Heart right ventricle (tissue), 16 donors: Measurements from ENCODE around the gene TBC1D14. TPM values are rescaled to one million over a fixed set of nuclear protein-coding genes. Genes with fewer than 3 reads are reported as not detected.

Source experiments
- ATAC-seq, 8 donors: fragments of 200-7000 bp; cut with Tn5 transposase; one replicate each; pipeline ENCODE4 v1.9.1; 2020; ENCODE audit warnings: mild to moderate bottlenecking in 8 of 8, moderate library complexity in 8 of 8, moderate number of reproducible peaks in 1 of 8
- DNase-seq, 2 donors: peaks; one replicate each; pipeline ENCODE4 v3.0.0-alpha.2; 2020
- H3K27ac ChIP-seq, 10 donors: fragments of 200-600 bp; sonication (generic) in 2 of 10; one replicate each; pipeline versions ENCODE4 v1.5.0 to v1.8.0; 2020 to 2022; ENCODE audit warnings: mild to moderate bottlenecking in 3 of 10
- H3K27me3 ChIP-seq, 7 donors: fragments of 200-600 bp; one replicate each; pipeline ENCODE4 v1.8.0; 2021 to 2022; ENCODE audit warnings: mild to moderate bottlenecking in 2 of 7
- H3K36me3 ChIP-seq, 9 donors: fragments of 200-600 bp; sonication (generic) in 1 of 9; one replicate each; pipeline versions ENCODE4 v1.5.0 to v1.8.0; 2020 to 2022; ENCODE audit warnings: mild to moderate bottlenecking in 2 of 9
- H3K4me1 ChIP-seq, 9 donors: fragments of 200-600 bp; sonication (generic) in 1 of 9; one replicate each; pipeline versions ENCODE4 v1.5.0 to v1.8.0; 2020 to 2022; ENCODE audit warnings: mild to moderate bottlenecking in 4 of 9
- H3K4me3 ChIP-seq, 10 donors: fragments of 200-600 bp; sonication (generic) in 2 of 10; one replicate each; pipeline versions ENCODE4 v1.5.0 to v1.8.0; 2020 to 2022; ENCODE audit warnings: mild to moderate bottlenecking in 7 of 10, moderate library complexity in 2 of 10
- H3K9me3 ChIP-seq, 11 donors: fragments of 200-600 bp in 10 of 11; sonication (generic) in 2 of 11; one replicate each; pipeline versions ENCODE4 v1.5.0 to v1.8.0; 2013 to 2022; ENCODE audit warnings: mild to moderate bottlenecking in 2 of 11, control low read depth in 1 of 11, moderate library complexity in 1 of 11
- CTCF ChIP-seq, 9 donors: fragments of 200-600 bp; sonication (generic) in 2 of 9; IDR thresholded peaks; one replicate each; pipeline versions ENCODE4 v1.5.0 to v1.8.0; 2021 to 2022; ENCODE audit warnings: antibody characterized with exemption in 9 of 9, mild to moderate bottlenecking in 5 of 9, moderate library complexity in 1 of 9
- WGBS, 2 donors: extraction: QIAGEN DNeasy Blood & Tissue Kit; methylation state at CpG; one replicate each; pipeline ENCODE4 v1.1.7; 2013; ENCODE audit warnings: inconsistent platforms in 1 of 2; 5-methylcytosine and 5-hydroxymethylcytosine counted together
- intact Hi-C, 10 donors: fragments of 100-400 bp; cut with DNase I; formaldehyde crosslinking; loops; one replicate each; pipeline versions ENCODE4 v1.11.1 to v1.14.2; 2022
- polyA plus RNA-seq, 2 donors: library from polyadenylated mRNA; stranded (reverse); fragments of 200-250 nt; gene quantifications; one replicate each; pipeline ENCODE4 v1.2.3, GENCODE V29; 2013
- total RNA-seq, 10 donors: library from RNA; stranded (reverse); fragmentation: NEBNext Ultra II Directional in 3 of 10; extraction: Animal tissue kit (Norgen Biotek cat#: 25700) in 3 of 10; gene quantifications; one replicate each; pipeline versions ENCODE4 v1.2.1 to v1.2.4, GENCODE V29; 2021 to 2023
- donor health status: Arrhythmogenic right ventricular cardiomyopathy.
- donor health status: ischemic (EF 13 %, LVEDD 7.1; RV severe dilation, severe dysfunction).
- donor health status: healthy with polysubstance abuse.
- donor health status: DM: no; HTN: yes; CAD: no.
- donor health status: DM: no; HTN: no; CAD: no.
- donor health status: ischemic (EF 25% LVEDD 6.9; RV normal size, moderate dysfunction).
- donor health status: ischemic (EF 25% LVEDD 5.7; RV mildly dilated, moderate dysfunction).
- donor health status: healthy.
- donor health status: DM: yes; HTN: yes; CAD: no.
- donor health status: Ischemic cardiomyopathy.
- donor health status: ischemic (EF 35%, LVEDD 5.7; RV mildly dilated, moderate dysfunction).
- donor health status: nonischemic (EF 11% LVEDD 7.7; RV severe dilation, severe dysfunction).
- donor health status: DM: yes; HTN: yes; CAD: no.
- donor health status: PGD.
- donor health status: ischemic (EF 29% LVEDD 5.4; RV normal size, mild dysfunction).
- donor health status: nonischemic (EF 23%, LVEDD 6.1; RV moderate dilation, normal function).

The TBC1D14 gene
- total and polyA plus RNA-seq, 12 donors, result 10.5 to 43.7 (median 32.6) TPM

GRCh38 chr4:6926081-6926480, 16.5 kb downstream of the TBC1D14 start:
- H3K4me1 ChIP-seq, result peaks cover 3 to 88% (median 48%) of the 10 kb centered on the region in 9 donors
- TF ChIP-seq CTCF (IDR thresholded peaks at IDR 0.05), result no peak
- ATAC-seq (peak in 4 of 8 donors; percentile 3 to 57 (median 34)), DNase-seq (no peak)
- H3K4me3 ChIP-seq, result peak overlapping the region in 1 of 10 donors; percentile 20
- intact Hi-C loops, result no loop called here
- peaks cover 0 to 28% (median 12%) of the 10 kb centered on the region in 9 donors for H3K36me3 ChIP-seq
- no peaks in the 10 kb centered on the region for H3K9me3 ChIP-seq
- peak overlapping the region in 6 of 10 donors; percentile 2 to 91 (median 24) for H3K27ac ChIP-seq
- WGBS, 2 donors, result 90 to 93% methylated on average over 19 of the region's 19 CpGs
- H3K27me3 ChIP-seq, result no peaks in the 10 kb centered on the region

GRCh38 chr4:6926681-6927478, 17.3 kb downstream of the TBC1D14 start:
- no peak for TF ChIP-seq CTCF (IDR thresholded peaks at IDR 0.05)
- DNase-seq (peak in 1 of 2 donors; percentile 50), ATAC-seq (peak in 7 of 8 donors; percentile 19 to 53 (median 44))
- peak overlapping the region in 1 of 10 donors; percentile 9 for H3K4me3 ChIP-seq
- H3K27ac ChIP-seq, result peak overlapping the region in 5 of 10 donors; percentile 29 to 91 (median 55)
- peaks cover 3 to 91% (median 48%) of the 10 kb centered on the region in 9 donors for H3K4me1 ChIP-seq
- H3K36me3 ChIP-seq, result peaks cover 0 to 36% (median 12%) of the 10 kb centered on the region in 9 donors
- WGBS, 2 donors, result 71 to 74% methylated on average over 13 of the region's 13 CpGs
- H3K9me3 ChIP-seq, result no peaks in the 10 kb centered on the region
- no peaks in the 10 kb centered on the region for H3K27me3 ChIP-seq
- intact Hi-C loops, result no loop called here

GRCh38 chr4:6928081-6928480, 18.5 kb downstream of the TBC1D14 start:
- DNase-seq, result no peak
- H3K36me3 ChIP-seq, result peaks cover 0 to 35% (median 12%) of the 10 kb centered on the region in 9 donors
- H3K9me3 ChIP-seq, result no peaks in the 10 kb centered on the region
- no peak for ATAC-seq
- whole genome bisulfite sequencing, 2 donors, result 86 to 92% methylated on average over 4 of the region's 4 CpGs
- H3K4me3 ChIP-seq, result no peak overlapping the region
- H3K27me3 ChIP-seq, result no peaks in the 10 kb centered on the region
- TF ChIP-seq CTCF (IDR thresholded peaks at IDR 0.05), result no peak
- H3K27ac ChIP-seq, result peak overlapping the region in 1 of 10 donors; percentile 91
- intact Hi-C loops, result no loop called here
- H3K4me1 ChIP-seq, result peaks cover 3 to 95% (median 48%) of the 10 kb centered on the region in 9 donors

GRCh38 chr4:6929339-6929811, 19.7 kb downstream of the TBC1D14 start:
- 50 to 56% methylated on average over 9 of the region's 9 CpGs for WGBS, 2 donors
- H3K27ac ChIP-seq, result peak overlapping the region in 3 of 10 donors; percentile 18 to 91 (median 50)
- H3K36me3 ChIP-seq, result peaks cover 0 to 22% (median 2%) of the 10 kb centered on the region in 9 donors
- peaks cover 3 to 85% (median 44%) of the 10 kb centered on the region in 9 donors for H3K4me1 ChIP-seq
- H3K27me3 ChIP-seq, result no peaks in the 10 kb centered on the region
- DNase-seq, result no peak
- intact Hi-C loops, result no loop called here
- ATAC-seq, result peak in 6 of 8 donors; percentile 12 to 69 (median 54)
- TF ChIP-seq CTCF (IDR thresholded peaks at IDR 0.05), result no peak
- no peaks in the 10 kb centered on the region for H3K9me3 ChIP-seq
- H3K4me3 ChIP-seq, result no peak overlapping the region
